ENCODE measurements around the gene AMH. TPM values are rescaled to one million over a fixed set of nuclear protein-coding genes. Genes with fewer than 3 reads are reported as not detected.
A peak's percentile ranks its signal among the peaks of the same experiment; 100 is the strongest.

Gene AMH
- total and polyA plus RNA-seq, 2 experiments from 2014 or later = 1.9 to 6.8 TPM

- H3K27me3 ChIP-seq (ENCODE audit: insufficient read depth) = peaks cover 21% of the 10 kb centered on the region
- no peaks in the 10 kb centered on the region for H4K20me1 ChIP-seq (replicated peaks; ENCODE audit: insufficient read depth)
- H3K27ac ChIP-seq (ENCODE audit: low read depth) = no peak overlapping the region
- peaks cover 4% of the 10 kb centered on the region; the same call in 1 of the 2 replicates for H3F3A ChIP-seq (replicated peaks; ENCODE audit: low read depth)
- DNase-seq (ENCODE audit: low spot score) = peak; percentile 39
- peak overlapping the region; percentile 69 for H3K4me3 ChIP-seq
- no peaks in the 10 kb centered on the region for H3K79me2 ChIP-seq (replicated peaks; ENCODE audit: insufficient read depth)
- H3K4me1 Mint-ChIP-seq = peaks cover 3% of the 10 kb centered on the region; the same call in 2 of the 3 replicates
- peak overlapping the region; percentile 98 for H2AFZ ChIP-seq
- peak overlapping the region; percentile 93 for H3K4me2 ChIP-seq
- peaks cover 37% of the 10 kb centered on the region for H3K27me3 Mint-ChIP-seq (ENCODE audit: insufficient read depth, low read depth, poor library complexity)
- peaks cover 4% of the 10 kb centered on the region; the same call in 1 of the 3 replicates for H3K36me3 Mint-ChIP-seq (ENCODE audit: low read depth)
- ATAC-seq = peak; percentile 0; the same call in 2 of the 3 replicates
- H3K27ac Mint-ChIP-seq = no peak overlapping the region
- no peaks in the 10 kb centered on the region for H3K9me3 Mint-ChIP-seq
- H3K9me2 ChIP-seq (ENCODE audit: insufficient read depth) = no peaks in the 10 kb centered on the region
- TF ChIP-seq NANOG (IDR thresholded peaks at IDR 0.05; ENCODE audit: borderline replicate concordance) = no peak
- TF ChIP-seq, protein P1, sequence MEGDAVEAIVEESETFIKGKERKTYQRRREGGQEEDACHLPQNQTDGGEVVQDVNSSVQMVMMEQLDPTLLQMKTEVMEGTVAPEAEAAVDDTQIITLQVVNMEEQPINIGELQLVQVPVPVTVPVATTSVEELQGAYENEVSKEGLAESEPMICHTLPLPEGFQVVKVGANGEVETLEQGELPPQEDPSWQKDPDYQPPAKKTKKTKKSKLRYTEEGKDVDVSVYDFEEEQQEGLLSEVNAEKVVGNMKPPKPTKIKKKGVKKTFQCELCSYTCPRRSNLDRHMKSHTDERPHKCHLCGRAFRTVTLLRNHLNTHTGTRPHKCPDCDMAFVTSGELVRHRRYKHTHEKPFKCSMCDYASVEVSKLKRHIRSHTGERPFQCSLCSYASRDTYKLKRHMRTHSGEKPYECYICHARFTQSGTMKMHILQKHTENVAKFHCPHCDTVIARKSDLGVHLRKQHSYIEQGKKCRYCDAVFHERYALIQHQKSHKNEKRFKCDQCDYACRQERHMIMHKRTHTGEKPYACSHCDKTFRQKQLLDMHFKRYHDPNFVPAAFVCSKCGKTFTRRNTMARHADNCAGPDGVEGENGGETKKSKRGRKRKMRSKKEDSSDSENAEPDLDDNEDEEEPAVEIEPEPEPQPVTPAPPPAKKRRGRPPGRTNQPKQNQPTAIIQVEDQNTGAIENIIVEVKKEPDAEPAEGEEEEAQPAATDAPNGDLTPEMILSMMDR (conservative IDR thresholded peaks at IDR 0.05; ENCODE audit: low read depth in 2 of 2) = 0 out of 4 replicates have a peak, but pooled peaks of 1 of the 2 experiments have one; percentile 0
- H3K4me1 ChIP-seq (ENCODE audit: insufficient read depth) = peaks cover 5% of the 10 kb centered on the region; the same call in 1 of the 2 replicates
- H3K4me3 Mint-ChIP-seq = peak overlapping the region; percentile 64; the same call in 1 of the 3 replicates
- no peaks in the 10 kb centered on the region for H3K36me3 ChIP-seq (ENCODE audit: insufficient read depth)
Measured at GRCh38 chr19:2252055-2252796, 3.1 kb downstream of the AMH start.

GRCh38 chr19:2252797-2253105 lies 3.6 kb downstream of the AMH start:
- peaks cover 5% of the 10 kb centered on the region; the same call in 1 of the 2 replicates for H3K4me1 ChIP-seq (ENCODE audit: insufficient read depth)
- no peak overlapping the region for H3K27ac Mint-ChIP-seq
- H3K27ac ChIP-seq (ENCODE audit: low read depth) = no peak overlapping the region
- H3K36me3 ChIP-seq (ENCODE audit: insufficient read depth) = no peaks in the 10 kb centered on the region
- no peaks in the 10 kb centered on the region for H4K20me1 ChIP-seq (replicated peaks; ENCODE audit: insufficient read depth)
- peak overlapping the region; percentile 69 for H3K4me3 ChIP-seq
- peak; percentile 58 for DNase-seq (ENCODE audit: low spot score)
- H3K27me3 ChIP-seq (ENCODE audit: insufficient read depth) = peaks cover 21% of the 10 kb centered on the region
- H3K79me2 ChIP-seq (replicated peaks; ENCODE audit: insufficient read depth) = no peaks in the 10 kb centered on the region
- no peaks in the 10 kb centered on the region for H3K9me3 Mint-ChIP-seq
- no peaks in the 10 kb centered on the region for H3K9me2 ChIP-seq (ENCODE audit: insufficient read depth)
- peak; percentile 2 for ATAC-seq
- peak overlapping the region; percentile 98 for H2AFZ ChIP-seq
- peaks cover 37% of the 10 kb centered on the region for H3K27me3 Mint-ChIP-seq (ENCODE audit: insufficient read depth, low read depth, poor library complexity)
- peaks cover 4% of the 10 kb centered on the region; the same call in 1 of the 2 replicates for H3F3A ChIP-seq (replicated peaks; ENCODE audit: low read depth)
- H3K4me3 Mint-ChIP-seq = peak overlapping the region; percentile 64
- H3K36me3 Mint-ChIP-seq (ENCODE audit: low read depth) = no peaks in the 10 kb centered on the region
- peak overlapping the region; percentile 93 for H3K4me2 ChIP-seq
- H3K4me1 Mint-ChIP-seq = peaks cover 3% of the 10 kb centered on the region; the same call in 2 of the 3 replicates
- TF ChIP-seq REST (IDR thresholded peaks at IDR 0.05; ENCODE audit: unreplicated experiment) = no peak
- no peak for TF ChIP-seq CREB1 (CRISPR knock-in tag; IDR thresholded peaks at IDR 0.05; ENCODE audit: low read depth)
- no peak for TF ChIP-seq ZNF331 (CRISPR knock-in tag; IDR thresholded peaks at IDR 0.05; ENCODE audit: low read depth)
- no peak for TF ChIP-seq EZH2phosphoT487 (IDR thresholded peaks at IDR 0.05; ENCODE audit: unreplicated experiment)
- TF ChIP-seq EZH2 (IDR thresholded peaks at IDR 0.05; ENCODE audit: low read depth, unreplicated experiment) = no peak
- TF ChIP-seq ZNF114 (CRISPR knock-in tag; IDR thresholded peaks at IDR 0.05) = no peak
- TF ChIP-seq, protein P1 (conservative IDR thresholded peaks at IDR 0.05; ENCODE audit: low read depth in 2 of 2) = no peak
- no peak for TF ChIP-seq JUNB (IDR thresholded peaks at IDR 0.05; ENCODE audit: unreplicated experiment)

Data from GM23338 (cell line).